Thoracic aorta (tissue), 2 donors: Measurements from ENCODE around the gene CCL18. TPM values are rescaled to one million over a fixed set of nuclear protein-coding genes. Genes with fewer than 3 reads are reported as not detected.
"Not testable (repeated sequence)": the region's sequence is repeated elsewhere in the genome, so short reads cannot be mapped to it uniquely, and the experiment has no call there.

Experiments used
- ATAC-seq: fragments of 150-250 bp; one replicate; pipeline ENCODE4 v1.8.0; 2017; ENCODE audit warnings: low read depth; ENCODE audit not compliant: insufficient number of reproducible peaks, low FRiP score
- DNase-seq: peaks from one replicate; pipeline ENCODE4 v3.0.0-alpha.2; 2020; ENCODE audit warnings: low spot score
- H3K27ac ChIP-seq, 2 donors: fragments of 200-600 bp; sonication (generic); 1 replicate in 1 of 2; 2 replicates in 1 of 2; pipeline ENCODE4 v1.5.1; 2016; ENCODE audit warnings: mild to moderate bottlenecking in 2 of 2, moderate library complexity in 2 of 2
- H3K27me3 ChIP-seq: fragments of 200-600 bp; sonication (generic); replicated peaks from 2 replicates; pipeline ENCODE4 v1.6.0; 2016; ENCODE audit warnings: mild to moderate bottlenecking; ENCODE audit not compliant: insufficient read depth
- H3K36me3 ChIP-seq: fragments of 200-600 bp; sonication (generic); one replicate; pipeline ENCODE4 v1.5.1; 2016
- H3K4me1 ChIP-seq, 2 donors: fragments of 200-600 bp; sonication (generic); 1 replicate in 1 of 2; 2 replicates in 1 of 2; pipeline versions ENCODE4 v1.5.1 to v1.6.0; 2016; ENCODE audit warnings: low read depth in 2 of 2, mild to moderate bottlenecking in 1 of 2; ENCODE audit not compliant: control insufficient read depth in 1 of 2
- H3K4me3 ChIP-seq: fragments of 200-600 bp; sonication (generic); 2 replicates; pipeline ENCODE4 v1.5.1; 2016; ENCODE audit warnings: mild to moderate bottlenecking
- H3K9me3 ChIP-seq: fragments of 200-600 bp; sonication (generic); 2 replicates; pipeline ENCODE4 v1.5.1; 2016
- total RNA-seq, 2 donors: library from RNA; depleted of rRNA; stranded (reverse); fragments of >200 nt; gene quantifications; one replicate each; pipeline versions ENCODE4 v1.1.0 to v1.2.3, GENCODE V29; 2016
- TF ChIP-seq, protein P1 (sequence below): fragments of 200-600 bp; sonication (generic); IDR thresholded peaks from one replicate; pipeline ENCODE4 v1.5.1; 2019; ENCODE audit warnings: antibody characterized with exemption

Gene CCL18
- total RNA-seq, 2 donors from 2014 or later, result 7.7 to 22.8 TPM

DNA sequence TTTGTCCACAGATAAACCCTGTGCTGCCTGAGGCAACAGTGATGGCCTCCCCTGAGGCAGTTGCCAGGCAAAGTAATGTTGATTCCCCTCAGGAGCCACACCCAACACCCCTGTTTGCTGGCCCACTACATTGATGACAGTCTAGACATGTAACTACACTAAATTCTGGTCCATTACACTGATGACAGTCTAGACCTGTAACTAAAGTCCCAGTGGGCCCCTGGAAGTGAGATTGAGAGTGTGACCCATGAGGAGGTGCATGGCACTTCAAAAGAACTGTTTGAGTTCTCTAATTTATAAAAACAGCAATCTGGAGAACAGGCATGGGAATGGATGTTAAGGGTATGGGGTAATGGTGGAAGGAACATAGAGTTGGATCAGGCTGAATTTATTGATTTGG, 48.5 kb downstream of the CCL18 start:
- H3K4me1 ChIP-seq, result no peaks in the 10 kb centered on the region
- TF ChIP-seq, protein P1, sequence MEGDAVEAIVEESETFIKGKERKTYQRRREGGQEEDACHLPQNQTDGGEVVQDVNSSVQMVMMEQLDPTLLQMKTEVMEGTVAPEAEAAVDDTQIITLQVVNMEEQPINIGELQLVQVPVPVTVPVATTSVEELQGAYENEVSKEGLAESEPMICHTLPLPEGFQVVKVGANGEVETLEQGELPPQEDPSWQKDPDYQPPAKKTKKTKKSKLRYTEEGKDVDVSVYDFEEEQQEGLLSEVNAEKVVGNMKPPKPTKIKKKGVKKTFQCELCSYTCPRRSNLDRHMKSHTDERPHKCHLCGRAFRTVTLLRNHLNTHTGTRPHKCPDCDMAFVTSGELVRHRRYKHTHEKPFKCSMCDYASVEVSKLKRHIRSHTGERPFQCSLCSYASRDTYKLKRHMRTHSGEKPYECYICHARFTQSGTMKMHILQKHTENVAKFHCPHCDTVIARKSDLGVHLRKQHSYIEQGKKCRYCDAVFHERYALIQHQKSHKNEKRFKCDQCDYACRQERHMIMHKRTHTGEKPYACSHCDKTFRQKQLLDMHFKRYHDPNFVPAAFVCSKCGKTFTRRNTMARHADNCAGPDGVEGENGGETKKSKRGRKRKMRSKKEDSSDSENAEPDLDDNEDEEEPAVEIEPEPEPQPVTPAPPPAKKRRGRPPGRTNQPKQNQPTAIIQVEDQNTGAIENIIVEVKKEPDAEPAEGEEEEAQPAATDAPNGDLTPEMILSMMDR, result no peak
- no peak overlapping the region for H3K4me3 ChIP-seq
- DNase-seq (no peak), ATAC-seq (no peak)
- no peaks in the 10 kb centered on the region for H3K27me3 ChIP-seq
- no peaks in the 10 kb centered on the region for H3K36me3 ChIP-seq
- H3K27ac ChIP-seq, result no peak overlapping the region
- H3K9me3 ChIP-seq, result no peaks in the 10 kb centered on the region

DNA sequence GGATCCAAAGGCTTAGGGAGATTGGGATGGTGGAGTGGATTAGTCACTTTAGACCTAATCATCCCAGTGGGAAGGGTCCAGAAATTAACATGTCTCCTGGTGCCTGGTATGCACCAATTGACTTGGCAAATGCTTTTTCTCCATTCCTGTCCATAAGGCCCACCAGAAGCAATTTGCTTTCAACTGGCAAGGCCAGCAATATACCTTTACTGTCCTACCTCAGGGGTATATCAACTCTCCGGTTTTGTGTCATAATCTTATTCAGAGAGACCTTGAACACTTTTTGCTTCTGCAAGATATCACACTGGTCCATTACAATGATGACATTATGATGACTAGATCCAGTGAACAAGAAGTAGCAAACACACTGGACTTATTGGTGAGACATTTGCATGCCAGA, 49.1 kb downstream of the CCL18 start:
- ATAC-seq, result not testable (repeated sequence)

DNA sequence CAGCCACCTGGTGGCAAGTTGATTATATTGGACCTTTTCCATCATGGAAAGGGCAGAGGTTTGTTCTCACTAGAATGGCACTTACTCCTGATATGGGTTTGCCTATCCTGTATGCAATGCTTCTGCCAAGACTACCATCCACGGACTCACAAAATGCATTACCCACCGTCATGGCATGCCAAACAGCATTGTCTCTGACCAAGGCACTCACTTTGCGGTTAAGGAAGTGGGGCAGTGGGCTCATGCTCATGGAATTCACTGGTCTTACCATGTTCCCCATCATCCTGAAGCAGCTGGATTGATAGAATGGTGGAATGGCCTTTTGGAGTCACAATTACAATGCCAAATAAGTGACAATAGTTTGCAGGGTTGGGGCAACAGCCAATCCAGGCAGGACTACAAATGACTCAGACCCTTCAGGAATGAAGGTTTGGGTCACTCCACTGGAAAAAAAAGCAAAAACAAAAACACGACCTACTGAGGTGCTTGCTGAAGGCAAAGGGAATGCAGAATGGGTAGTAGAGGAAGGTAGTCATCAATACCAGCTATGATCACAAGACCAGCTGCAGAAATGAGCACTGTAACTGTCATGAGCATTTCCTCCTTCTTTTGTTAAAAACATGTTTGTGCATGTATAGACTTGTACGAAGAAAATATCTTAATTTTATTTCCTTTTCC, 51.0 kb downstream of the CCL18 start:
- not testable (repeated sequence) for ATAC-seq, H3K4me3 ChIP-seq, DNase-seq, H3K27ac ChIP-seq, H3K27me3 ChIP-seq, H3K4me1 ChIP-seq, H3K36me3 ChIP-seq, H3K9me3 ChIP-seq

More for the DNA sequence above, 49.1 kb downstream of the CCL18 start:
- H3K4me3 ChIP-seq, DNase-seq, H3K27ac ChIP-seq, H3K4me1 ChIP-seq, H3K27me3 ChIP-seq, H3K9me3 ChIP-seq, H3K36me3 ChIP-seq: not testable (repeated sequence)

DNA sequence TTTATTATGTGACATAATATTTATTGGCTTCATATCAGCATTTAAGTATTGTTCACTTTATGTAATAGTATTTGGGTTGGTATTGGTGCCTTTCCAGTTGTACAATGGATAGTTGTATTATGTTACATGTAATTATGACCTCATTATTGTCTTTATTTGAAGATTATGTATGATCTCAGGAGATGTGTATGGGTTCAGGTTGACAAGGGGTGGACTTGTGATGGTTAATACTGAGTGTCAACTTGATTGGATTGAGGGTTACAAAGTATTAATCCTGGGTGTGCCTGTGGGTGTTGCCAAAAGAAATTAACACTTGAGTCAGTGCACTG, 51.5 kb downstream of the CCL18 start:
- not testable (repeated sequence) for H3K4me3 ChIP-seq, H3K27me3 ChIP-seq, H3K4me1 ChIP-seq, ATAC-seq, H3K9me3 ChIP-seq, H3K27ac ChIP-seq, DNase-seq, H3K36me3 ChIP-seq

DNA sequence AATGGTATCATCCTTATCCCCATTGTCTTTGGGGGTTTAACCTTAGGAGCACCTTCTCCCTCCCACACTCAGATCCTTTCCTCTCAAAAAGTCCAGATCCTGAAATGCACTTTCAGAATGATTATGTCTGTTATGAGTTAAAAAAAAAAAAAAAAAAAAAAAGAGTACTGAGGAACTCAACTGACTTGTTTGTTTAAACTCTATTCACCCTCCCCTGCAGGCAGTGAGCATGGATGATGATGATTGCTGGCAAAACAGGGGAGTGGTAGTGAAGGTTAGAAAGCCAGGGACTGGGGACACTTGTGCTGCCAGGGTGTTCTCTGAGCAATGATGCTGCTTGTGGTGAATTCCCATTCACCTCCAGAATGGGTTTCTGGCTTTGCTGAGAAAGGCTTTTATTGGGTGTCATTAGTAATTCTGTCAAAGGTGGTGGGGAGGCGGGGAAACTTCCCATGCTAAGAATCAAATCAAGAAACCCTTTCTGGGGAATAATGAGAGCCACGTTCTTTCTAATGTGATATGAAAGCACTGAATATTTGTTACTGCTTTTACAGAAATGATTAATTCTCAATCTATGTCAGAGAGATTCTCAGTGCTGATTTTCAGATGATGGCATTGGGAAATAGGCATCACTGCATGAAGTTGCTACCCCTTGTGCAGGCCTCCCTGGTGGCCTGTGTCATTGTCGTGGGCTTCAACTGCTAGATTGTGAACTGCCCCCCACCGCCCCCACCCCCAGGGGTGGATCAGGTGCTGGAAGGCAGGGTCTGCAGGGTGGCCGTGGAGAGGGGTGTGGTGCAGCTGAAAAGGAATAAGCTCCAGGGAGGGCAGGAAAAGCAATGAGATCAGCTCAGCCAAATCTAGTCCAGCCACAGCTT, 53.7 kb downstream of the CCL18 start:
- Histone ChIP-seq H3K4me3 (no peak overlapping the region), H3K4me1 (no peaks in the 10 kb centered on the region), H3K27me3 (no peaks in the 10 kb centered on the region), H3K36me3 (no peaks in the 10 kb centered on the region), H3K9me3 (no peaks in the 10 kb centered on the region), H3K27ac (no peak overlapping the region)
- no peak for DNase-seq
- TF ChIP-seq, protein P1, result no peak
- peak; percentile 39 for ATAC-seq

DNA sequence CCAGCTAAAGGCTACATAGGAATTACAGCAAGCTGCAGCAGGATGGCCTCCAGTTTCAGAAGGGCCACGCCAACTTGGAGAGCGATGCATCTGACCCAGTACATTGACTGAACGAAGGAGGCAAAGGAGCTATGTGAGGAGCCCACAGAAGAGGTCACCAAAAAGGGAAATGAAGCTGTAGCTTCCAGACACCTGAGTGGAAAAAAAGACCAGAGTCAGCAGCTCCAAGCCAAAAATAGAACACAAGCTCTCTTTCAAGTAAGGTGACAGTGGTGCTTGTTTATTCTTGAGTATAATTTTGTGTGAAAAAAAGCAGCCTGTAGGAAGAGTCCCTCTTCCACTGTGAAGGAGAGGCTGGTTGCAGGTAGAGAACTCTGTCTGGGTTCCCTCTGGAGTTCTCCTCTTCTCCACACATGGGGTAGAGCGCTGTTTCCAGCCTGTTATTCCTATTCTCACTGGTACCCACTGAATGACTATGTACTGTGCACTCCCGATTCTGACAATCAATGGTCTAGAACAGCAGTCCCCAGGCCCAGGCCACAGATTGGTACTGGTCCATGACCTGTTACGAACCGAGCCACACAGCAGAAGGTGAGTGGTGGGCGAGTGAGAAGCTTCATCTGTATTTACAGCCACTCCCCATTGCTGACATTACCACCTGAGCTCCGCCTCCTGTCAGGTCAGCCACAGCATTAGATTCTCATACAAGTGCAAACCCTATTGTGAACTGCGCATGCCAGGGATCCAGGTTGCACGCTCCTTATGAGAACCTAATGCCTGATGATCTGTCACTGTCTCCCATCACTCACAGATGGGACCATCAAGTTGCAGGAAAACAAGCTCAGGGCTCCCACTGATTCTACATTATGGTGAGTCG, 54.6 kb downstream of the CCL18 start:
- ATAC-seq, result no peak
- H3K4me3 ChIP-seq, result no peak overlapping the region
- H3K9me3 ChIP-seq, result no peaks in the 10 kb centered on the region
- no peak for DNase-seq
- no peak overlapping the region for H3K27ac ChIP-seq
- TF ChIP-seq, protein P1, result no peak
- no peaks in the 10 kb centered on the region for H3K27me3 ChIP-seq
- no peaks in the 10 kb centered on the region for H3K4me1 ChIP-seq
- H3K36me3 ChIP-seq, result no peaks in the 10 kb centered on the region
